8988T (cell line): Measurements from ENCODE around the gene FGFR4.
A peak's percentile ranks its signal among the peaks of the same experiment; 100 is the strongest.

Source experiments
- DNase-seq: peaks from one replicate; pipeline ENCODE4 v3.0.0; 2011

Gene FGFR4

DNA sequence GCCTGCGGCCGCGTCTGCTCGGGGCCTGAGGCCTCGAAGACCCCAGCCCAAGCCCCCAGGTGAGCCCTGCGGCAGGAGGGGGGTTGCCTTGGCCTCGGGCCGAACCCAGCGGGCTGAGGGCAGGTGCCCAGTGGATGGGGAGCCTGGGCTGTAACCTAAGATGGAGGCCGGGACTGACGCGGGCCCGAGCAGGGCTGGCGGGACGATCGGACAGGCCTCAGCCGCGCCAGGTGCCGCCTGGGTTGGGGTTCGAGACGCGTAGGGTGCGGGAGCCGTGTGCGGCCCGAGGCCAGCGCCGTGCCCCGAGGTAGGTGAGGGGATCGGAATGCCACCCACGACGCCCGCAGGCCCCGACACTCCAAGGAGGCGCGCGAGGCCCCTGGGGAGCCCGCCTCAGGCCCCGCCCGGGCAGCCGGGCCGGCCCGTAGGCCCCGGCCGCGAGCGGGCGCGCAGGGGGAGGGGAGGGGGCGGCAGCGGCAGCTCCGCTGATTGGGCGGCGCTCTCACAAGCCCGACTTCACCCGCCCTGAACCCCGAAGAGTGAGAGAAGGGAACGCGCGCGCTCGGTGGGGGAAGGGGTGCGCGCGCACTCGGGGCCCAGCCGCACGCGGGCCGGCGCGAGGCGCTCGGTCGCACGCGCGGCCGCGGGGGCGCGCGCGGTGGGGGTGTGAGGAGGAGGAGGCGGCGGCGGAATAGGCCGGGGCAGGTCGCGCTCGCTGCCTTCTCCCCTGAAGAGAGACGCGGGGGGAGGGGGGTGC is 46.6 kb downstream of the FGFR4 start, which contains the start of gene NSD1:
Gene NSD1 (plus strand): TSS at position 678 of the 757 bp plus-strand sequence. CDS start 1,331 bp downstream, outside the sequence.
- peak; percentile 83 for DNase-seq

DNA sequence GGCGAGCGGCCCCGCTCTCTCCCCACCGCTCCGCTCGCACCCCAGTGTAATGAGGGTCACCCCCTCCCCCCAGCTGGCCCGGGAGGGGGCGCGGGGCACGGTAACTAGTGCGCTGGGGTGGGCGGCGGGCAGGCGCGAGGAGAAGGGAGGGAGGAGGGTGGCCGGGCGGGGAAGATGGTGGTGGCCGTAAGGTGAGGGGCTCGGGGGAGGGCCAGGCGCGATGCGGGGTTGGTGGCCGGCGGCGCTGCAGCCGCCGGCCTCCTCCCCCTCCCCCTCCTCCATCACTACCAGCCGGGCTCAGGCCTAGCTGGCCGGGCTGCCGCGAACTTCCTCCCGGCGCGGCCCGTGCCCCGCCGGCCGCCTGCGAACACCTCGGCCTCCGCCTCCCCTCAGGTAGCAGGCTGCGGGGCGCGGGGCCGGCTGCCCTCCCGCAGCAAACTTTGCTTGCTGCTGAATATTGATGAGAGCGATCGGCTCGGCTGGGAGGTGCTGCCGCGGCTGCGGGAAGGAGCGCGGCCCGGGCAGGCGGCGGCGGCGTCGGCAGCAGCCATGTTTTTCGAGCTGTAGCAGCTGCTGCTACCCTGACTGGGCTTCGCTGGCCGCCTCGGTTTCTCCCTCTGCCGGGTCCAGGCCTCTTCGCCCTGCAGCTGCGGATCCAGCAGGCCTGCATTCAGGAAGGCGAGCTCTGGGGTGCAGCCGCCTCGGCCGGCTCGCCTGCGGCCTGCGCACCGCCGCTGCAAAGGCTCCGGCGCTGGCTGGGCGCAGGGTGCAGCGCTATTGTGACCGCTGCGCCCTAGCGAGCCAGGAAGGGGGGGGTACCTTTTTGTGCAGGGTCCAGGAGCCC is 47.4 kb downstream of the FGFR4 start:
- no peak for DNase-seq

- no peak for DNase-seq
Observed at GRCh38 chr5:177134697-177135225, 48.0 kb downstream of the FGFR4 start.

- DNase-seq = no peak
Observed at GRCh38 chr5:177140312-177140711, 53.6 kb downstream of the FGFR4 start.

GRCh38 chr5:177141496-177141895 is 54.8 kb downstream of the FGFR4 start:
- DNase-seq = no peak

DNA sequence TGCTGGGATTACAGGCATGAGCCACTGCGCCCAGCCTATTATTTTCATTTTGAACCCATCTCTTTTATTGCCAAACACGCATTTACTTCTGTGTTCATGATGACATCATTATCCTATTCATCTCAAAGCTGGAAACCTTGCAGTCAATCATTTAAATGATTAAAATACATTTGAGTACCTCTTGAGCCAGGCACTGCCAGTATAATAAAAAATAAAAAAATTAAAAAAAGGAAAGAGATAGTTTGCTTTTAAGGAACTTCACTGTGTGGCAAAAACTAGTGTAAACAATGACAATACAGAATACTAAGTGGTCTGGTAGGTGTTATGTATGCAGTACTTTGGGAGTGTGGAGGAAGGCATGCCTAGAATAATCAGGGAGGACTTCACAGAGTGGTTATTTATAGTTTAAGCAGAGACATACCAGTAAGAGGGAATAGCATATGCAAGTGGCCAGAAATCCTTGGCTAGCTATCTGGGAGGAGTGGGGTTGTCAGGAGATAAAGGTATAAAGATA is 55.4 kb downstream of the FGFR4 start:
- no peak for DNase-seq

DNA sequence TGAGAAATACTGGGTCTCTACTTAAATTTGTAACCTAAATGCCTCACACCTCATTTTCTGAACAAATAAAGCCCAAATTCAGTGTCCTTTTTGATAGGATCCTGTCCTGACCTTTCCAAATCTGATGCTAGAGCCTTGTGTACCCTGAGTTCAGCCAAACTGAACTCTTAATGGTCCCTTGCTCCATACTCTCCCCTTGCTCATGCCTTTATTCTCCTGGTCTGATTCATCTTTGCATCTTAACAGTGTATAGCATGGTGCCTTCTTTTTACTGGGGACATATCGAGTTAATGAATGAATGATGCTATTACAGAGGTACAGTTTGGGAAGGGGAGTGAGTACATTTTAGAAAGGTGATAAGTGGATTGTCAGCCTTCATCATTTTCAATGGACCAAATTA is 56.1 kb downstream of the FGFR4 start:
- no peak for DNase-seq

GRCh38 chr5:177146891-177147638 is 60.4 kb downstream of the FGFR4 start:
- no peak for DNase-seq
